Naive B cell (primary cell): Measurements from ENCODE around the gene CLCF1. TPM values are rescaled to one million over a fixed set of nuclear protein-coding genes. Genes with fewer than 3 reads are reported as not detected.
"Not testable (repeated sequence)": the region's sequence is repeated elsewhere in the genome, so short reads cannot be mapped to it uniquely, and the experiment has no call there.

ENCODE experiments used
- ATAC-seq, 2 donors: fragments of 150-1000 bp; cut with Tn5 transposase; 2 replicates each; pipeline ENCODE4 v1.10.0; 2021; ENCODE audit warnings: low read depth in 2 of 2, mild to moderate bottlenecking in 2 of 2, moderate library complexity in 2 of 2
- DNase-seq: peaks from one replicate; pipeline ENCODE4 v3.0.0; 2022
- H3K27ac Mint-ChIP-seq, 6 donors: one replicate each; pipeline ENCODE4 v1.8.0; 2020 to 2022; ENCODE audit warnings: mild to moderate bottlenecking in 6 of 6, mixed read lengths in 6 of 6, moderate library complexity in 5 of 6, inconsistent platforms in 2 of 6
- H3K27me3 Mint-ChIP-seq, 3 donors: one replicate each; pipeline ENCODE4 v1.8.0; 2021 to 2022; ENCODE audit warnings: mixed read lengths in 3 of 3, mild to moderate bottlenecking in 1 of 3
- H3K36me3 Mint-ChIP-seq, 2 donors: one replicate each; pipeline ENCODE4 v1.8.0; 2020 to 2022; ENCODE audit warnings: mixed read lengths in 2 of 2, inconsistent platforms in 1 of 2, mild to moderate bottlenecking in 1 of 2
- H3K4me1 Mint-ChIP-seq, 3 donors: one replicate each; pipeline ENCODE4 v1.8.0; 2020 to 2022; ENCODE audit warnings: mixed read lengths in 3 of 3, inconsistent platforms in 1 of 3, mild to moderate bottlenecking in 1 of 3, moderate library complexity in 1 of 3
- H3K4me3 Mint-ChIP-seq, 8 donors: one replicate each; pipeline ENCODE4 v1.8.0; 2020 to 2022; ENCODE audit warnings: mild to moderate bottlenecking in 8 of 8, mixed read lengths in 8 of 8, moderate library complexity in 8 of 8, inconsistent platforms in 2 of 8
- H3K9me3 Mint-ChIP-seq, 7 donors: one replicate each; pipeline ENCODE4 v1.8.0; 2020 to 2022; ENCODE audit warnings: mixed read lengths in 7 of 7, mild to moderate bottlenecking in 5 of 7, inconsistent platforms in 2 of 7, moderate library complexity in 1 of 7
- polyA plus RNA-seq, 6 donors: library from polyadenylated mRNA; unstranded; fragments of 300-500 nt; fragmentation: Illumina TruSeq; gene quantifications; one replicate each; pipeline ENCODE4 v1.2.3, GENCODE V29; 2021; ENCODE audit warnings: low read depth in 6 of 6

Gene CLCF1
- polyA plus RNA-seq, 6 donors from 2014 or later: 5.3 to 10.4 (median 7.7) TPM

DNA sequence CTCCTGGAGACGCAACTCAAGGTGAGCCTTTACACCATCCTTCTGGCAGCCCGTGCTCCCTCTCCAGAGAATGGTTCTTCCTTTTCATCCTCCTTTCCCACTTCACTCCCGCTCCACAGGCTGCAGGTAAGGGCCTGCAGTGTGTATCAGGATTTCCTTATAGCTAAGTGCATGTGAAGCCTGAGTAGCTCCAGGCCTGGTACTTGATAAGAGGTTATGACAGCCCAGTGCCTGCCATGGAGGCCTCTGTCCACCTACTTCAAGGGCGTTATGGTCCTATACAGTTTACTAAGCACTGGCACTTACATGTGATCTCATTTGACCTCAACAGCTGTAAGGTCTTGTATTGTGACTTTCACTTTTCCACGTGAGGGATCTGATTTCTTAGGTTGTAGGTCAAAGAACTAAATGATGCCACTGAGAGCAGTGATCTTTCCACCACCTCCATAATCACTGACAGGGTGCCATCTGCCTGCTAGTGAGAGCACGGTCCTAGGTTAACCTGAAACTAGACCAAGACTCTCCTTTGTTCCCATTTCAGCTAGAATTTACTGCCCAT is 52.0 kb downstream of the CLCF1 start:
- Mint-ChIP-seq H3K9me3 (no peaks in the 10 kb centered on the region), H3K27me3 (no peaks in the 10 kb centered on the region), H3K4me3 (peak overlapping the region in 1 of 8 donors; percentile 13), H3K27ac (peak overlapping the region in 1 of 6 donors; percentile 27), H3K36me3 (peaks cover 0 to 8% of the 10 kb centered on the region in 2 donors), H3K4me1 (peaks cover 23 to 38% (median 35%) of the 10 kb centered on the region in 3 donors)
- no peak for ATAC-seq
- no peak for DNase-seq

DNA sequence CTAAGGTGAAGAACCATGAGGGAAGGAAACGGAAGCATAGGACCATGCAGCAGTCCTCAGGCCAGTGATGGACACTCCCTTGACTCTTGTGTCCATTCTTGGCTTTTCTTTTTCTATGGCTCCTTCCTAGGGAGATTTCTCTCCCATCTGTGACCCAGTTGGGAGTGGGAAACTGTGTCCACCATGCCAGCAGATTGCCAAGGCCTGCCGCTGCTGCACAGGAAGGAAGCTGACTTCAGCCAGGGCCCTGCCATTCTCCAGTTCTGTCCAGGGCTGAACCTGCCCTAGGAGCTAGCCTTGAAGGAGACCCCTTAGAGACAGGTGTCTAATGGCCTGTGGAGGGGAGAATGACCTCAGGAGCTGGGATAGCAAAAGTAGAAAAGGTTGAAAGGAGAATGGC is 52.7 kb downstream of the CLCF1 start:
- H3K9me3 Mint-ChIP-seq: no peaks in the 10 kb centered on the region
- peaks cover 0 to 4% of the 10 kb centered on the region in 2 donors for H3K36me3 Mint-ChIP-seq
- DNase-seq (no peak), ATAC-seq (no peak)
- H3K27me3 Mint-ChIP-seq: no peaks in the 10 kb centered on the region
- H3K4me1 Mint-ChIP-seq: peaks cover 24 to 38% (median 35%) of the 10 kb centered on the region in 3 donors
- H3K27ac Mint-ChIP-seq: no peak overlapping the region
- H3K4me3 Mint-ChIP-seq: peak overlapping the region in 1 of 8 donors; percentile 98

DNA sequence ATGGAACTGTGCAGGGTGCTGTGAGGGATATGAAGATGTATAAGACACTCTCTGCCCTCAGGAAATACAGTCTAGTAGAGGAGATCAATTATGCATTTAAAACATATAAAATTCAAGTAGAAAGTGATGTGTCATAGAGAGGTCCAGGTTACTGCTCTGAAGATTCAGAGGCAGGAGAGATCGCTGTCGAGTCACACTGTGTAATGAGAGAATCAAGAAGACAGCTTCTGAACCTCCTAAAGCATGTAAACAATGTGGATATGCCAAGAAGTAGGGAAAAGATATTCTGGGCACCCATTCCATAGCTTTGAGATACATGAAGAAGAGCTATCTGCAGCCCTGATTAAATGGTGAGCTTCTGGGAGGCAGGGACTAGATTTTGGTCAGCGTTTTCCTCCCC is 53.4 kb downstream of the CLCF1 start:
- no peak for ATAC-seq
- Mint-ChIP-seq H3K4me3 (peak overlapping the region in 1 of 8 donors; percentile 98), H3K27ac (no peak overlapping the region), H3K27me3 (no peaks in the 10 kb centered on the region), H3K9me3 (no peaks in the 10 kb centered on the region), H3K4me1 (peaks cover 24 to 38% (median 35%) of the 10 kb centered on the region in 3 donors), H3K36me3 (peaks cover 0 to 4% of the 10 kb centered on the region in 2 donors)
- DNase-seq: no peak

DNA sequence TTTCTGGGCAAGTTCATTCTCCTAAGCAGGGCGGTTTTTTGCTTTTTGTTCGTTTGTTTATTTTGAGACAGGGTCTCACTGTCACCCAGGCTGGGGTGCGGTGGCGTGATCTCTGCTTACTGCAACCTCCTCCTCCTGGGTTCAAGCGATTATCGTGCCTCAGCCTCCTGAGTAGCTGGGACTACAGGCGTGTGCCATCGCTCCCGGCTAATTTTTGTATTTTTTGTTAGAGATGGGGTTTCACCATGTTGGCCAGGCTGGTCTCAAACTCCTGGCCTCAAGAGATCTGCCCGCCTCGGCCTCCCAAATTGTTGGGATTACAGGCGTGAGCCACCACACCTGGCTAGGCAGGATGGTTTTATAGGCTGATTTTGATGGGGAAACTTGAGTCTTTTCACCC is 54.5 kb downstream of the CLCF1 start:
- H3K9me3 Mint-ChIP-seq, H3K36me3 Mint-ChIP-seq, ATAC-seq, H3K27me3 Mint-ChIP-seq, DNase-seq: not testable (repeated sequence)
- peak overlapping the region in 1 of 6 donors; percentile 60 for H3K27ac Mint-ChIP-seq
- H3K4me3 Mint-ChIP-seq: peak overlapping the region; percentile 91 to 100 (median 98)
- H3K4me1 Mint-ChIP-seq: peaks cover 24 to 43% (median 36%) of the 10 kb centered on the region in 3 donors

DNA sequence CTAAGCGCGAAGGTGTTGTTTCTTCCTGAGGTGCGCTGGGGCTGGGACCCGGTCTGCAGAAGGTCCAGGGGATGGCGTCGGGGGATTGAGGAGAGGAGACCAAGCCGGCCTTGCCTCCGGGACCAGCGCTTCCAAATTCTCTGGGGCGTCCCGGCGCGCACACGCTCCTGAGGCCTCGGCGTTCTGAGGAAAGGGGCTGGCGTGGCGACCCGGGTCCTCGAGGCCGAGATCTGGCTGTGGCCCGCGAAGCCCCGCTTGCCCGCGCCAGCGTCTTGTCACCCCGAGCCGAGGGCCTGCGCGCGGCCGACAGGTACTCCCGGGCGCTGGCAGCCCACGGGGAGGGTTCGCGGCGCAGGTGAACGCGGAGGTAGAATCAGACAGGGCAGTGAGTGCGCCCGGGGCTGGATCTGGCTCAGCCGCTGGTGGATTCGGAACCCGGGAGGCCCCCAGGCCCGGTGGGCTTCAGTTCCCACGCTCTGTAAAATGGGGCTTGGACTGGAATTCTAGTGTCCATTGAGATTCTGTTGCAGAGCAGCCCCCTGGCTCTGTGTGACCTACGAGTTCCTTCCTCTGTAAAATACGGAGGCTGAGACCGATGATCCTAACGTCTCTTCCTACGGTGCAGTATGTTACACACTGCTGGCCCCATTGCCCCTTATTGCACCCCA is 55.4 kb downstream of the CLCF1 start:
- Mint-ChIP-seq H3K36me3 (peaks cover 0 to 4% of the 10 kb centered on the region in 2 donors), H3K9me3 (no peaks in the 10 kb centered on the region), H3K27ac (peak overlapping the region; percentile 93 to 99 (median 96)), H3K27me3 (no peaks in the 10 kb centered on the region), H3K4me3 (peak overlapping the region; percentile 91 to 100 (median 98)), H3K4me1 (peaks cover 29 to 48% (median 42%) of the 10 kb centered on the region in 3 donors)
- DNase-seq (no peak), ATAC-seq (peak; percentile 20 to 32)

DNA sequence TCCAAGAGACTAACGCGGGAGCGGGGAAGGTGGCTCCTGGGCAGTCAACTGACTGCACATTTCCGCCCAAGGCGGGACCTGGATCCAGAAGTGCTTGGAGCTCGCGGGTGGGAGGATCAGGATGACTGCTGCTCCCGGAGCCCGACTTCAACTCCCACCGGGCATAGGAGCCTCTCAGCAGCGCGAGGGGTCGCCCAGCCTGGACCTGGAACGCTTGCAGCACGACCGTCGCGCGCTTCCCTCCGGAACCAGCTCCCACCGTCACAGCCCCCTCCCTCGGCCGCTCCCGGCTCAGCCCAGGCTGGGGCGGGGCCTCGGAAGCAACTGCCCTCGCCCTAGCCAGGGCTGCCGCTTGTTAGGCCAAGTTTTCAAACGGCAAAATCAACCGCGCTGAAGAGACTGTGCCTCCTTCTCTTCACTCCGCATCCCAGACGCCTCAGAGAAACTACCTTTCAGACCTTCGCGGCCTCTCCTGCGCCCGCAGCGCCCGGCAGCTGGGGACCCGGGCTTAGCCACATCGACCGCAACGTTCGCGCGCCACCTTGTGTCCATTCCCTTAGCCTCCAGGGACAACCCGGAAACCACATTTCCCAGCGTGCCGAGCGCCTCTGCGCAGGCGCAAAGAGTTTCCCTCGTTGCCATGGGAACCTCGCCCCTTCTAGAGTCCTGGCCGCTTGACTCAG is 56.1 kb downstream of the CLCF1 start:
- peaks cover 35 to 48% (median 43%) of the 10 kb centered on the region in 3 donors for H3K4me1 Mint-ChIP-seq
- peak overlapping the region; percentile 91 to 100 (median 98) for H3K4me3 Mint-ChIP-seq
- H3K9me3 Mint-ChIP-seq: no peaks in the 10 kb centered on the region
- H3K27ac Mint-ChIP-seq: peak overlapping the region; percentile 93 to 99 (median 96)
- DNase-seq: peak; percentile 98
- H3K27me3 Mint-ChIP-seq: no peaks in the 10 kb centered on the region
- ATAC-seq: peak; percentile 86 to 87
- peaks cover 0 to 4% of the 10 kb centered on the region in 2 donors for H3K36me3 Mint-ChIP-seq

DNA sequence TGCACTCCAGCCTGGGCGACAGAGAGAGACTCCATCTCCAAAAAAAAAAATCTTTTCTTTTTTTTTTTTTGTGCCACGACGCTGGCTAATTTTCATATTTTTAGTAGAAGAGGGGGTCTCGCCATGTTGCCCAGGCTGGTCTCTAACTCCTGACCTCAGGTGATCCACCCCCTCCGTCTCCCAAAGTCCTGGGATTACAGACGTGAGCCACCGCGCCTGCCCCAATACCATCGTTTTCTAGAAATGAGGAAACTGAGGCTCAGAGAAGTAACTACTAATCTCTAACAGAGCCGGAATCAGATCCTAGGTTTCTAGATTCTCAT is 56.6 kb downstream of the CLCF1 start:
- ATAC-seq (no peak), DNase-seq (no peak)

DNA sequence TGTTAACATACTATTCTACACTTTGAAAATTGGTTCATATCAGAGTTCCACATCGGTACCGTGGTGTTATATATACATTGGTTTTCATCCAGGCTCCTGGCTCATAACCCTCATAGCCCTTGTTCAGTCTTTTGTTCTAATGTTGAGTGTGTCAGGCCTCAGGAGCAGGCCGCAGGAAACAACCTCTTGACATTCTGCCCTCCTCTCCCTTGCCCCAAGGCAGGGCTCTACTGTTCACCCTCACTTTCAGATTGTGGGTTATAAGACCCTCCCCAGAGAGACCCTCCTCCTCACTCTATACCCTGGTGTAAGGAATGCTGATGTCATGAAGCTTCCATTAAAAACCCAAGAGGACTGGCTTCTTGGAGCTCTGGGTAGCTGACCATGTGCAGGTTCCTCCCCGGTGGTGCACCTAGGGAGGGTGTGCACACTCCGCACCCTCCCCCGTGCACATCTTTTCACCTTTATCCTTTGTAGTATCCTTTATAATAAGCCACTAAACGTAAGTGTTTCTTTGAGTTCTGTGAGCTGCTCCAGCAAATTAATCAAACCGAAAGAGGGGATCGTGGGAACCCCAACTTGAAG is 58.0 kb downstream of the CLCF1 start:
- Mint-ChIP-seq H3K4me1 (peaks cover 32 to 45% (median 35%) of the 10 kb centered on the region in 3 donors), H3K27me3 (no peaks in the 10 kb centered on the region), H3K36me3 (peaks cover 0 to 4% of the 10 kb centered on the region in 2 donors), H3K4me3 (peak overlapping the region in 7 of 8 donors; percentile 26 to 98 (median 73)), H3K9me3 (no peaks in the 10 kb centered on the region), H3K27ac (peak overlapping the region in 2 of 6 donors; percentile 47 to 57)
- ATAC-seq: no peak
- no peak for DNase-seq

More for the DNA sequence above, 56.6 kb downstream of the CLCF1 start:
- Mint-ChIP-seq H3K4me3 (peak overlapping the region; percentile 91 to 100 (median 98)), H3K9me3 (no peaks in the 10 kb centered on the region), H3K36me3 (peaks cover 0 to 4% of the 10 kb centered on the region in 2 donors), H3K27ac (peak overlapping the region in 4 of 6 donors; percentile 30 to 96 (median 66)), H3K4me1 (peaks cover 36 to 48% (median 39%) of the 10 kb centered on the region in 3 donors), H3K27me3 (no peaks in the 10 kb centered on the region)

DNA sequence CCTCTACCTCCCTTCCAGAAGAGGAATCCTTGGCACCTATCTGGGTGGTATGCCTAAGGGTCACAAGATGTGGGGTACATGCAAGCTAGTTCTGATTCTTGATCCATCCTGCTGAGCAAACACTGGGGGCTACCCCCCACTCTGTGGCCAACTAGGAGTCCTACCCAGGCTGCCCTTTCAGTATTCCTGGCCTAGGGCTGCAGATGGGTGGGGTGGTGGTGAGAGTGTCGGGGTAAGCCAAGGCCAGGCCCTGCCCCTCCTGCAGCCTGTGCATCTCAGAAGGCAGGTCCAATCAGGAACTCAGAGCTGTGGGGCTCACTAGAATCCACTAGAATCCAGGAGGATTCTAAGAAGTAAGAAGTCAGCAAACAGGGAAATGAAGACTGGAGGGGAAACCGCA is 59.2 kb downstream of the CLCF1 start:
- peaks cover 0 to 4% of the 10 kb centered on the region in 2 donors for H3K36me3 Mint-ChIP-seq
- DNase-seq (no peak), ATAC-seq (no peak)
- no peaks in the 10 kb centered on the region for H3K9me3 Mint-ChIP-seq
- H3K4me3 Mint-ChIP-seq: peak overlapping the region in 2 of 8 donors; percentile 24 to 34
- H3K4me1 Mint-ChIP-seq: peaks cover 28 to 42% (median 30%) of the 10 kb centered on the region in 3 donors
- peak overlapping the region in 2 of 6 donors; percentile 37 to 64 for H3K27ac Mint-ChIP-seq
- no peaks in the 10 kb centered on the region for H3K27me3 Mint-ChIP-seq

Other genes starting within 250 kb of the CLCF1 start
- 10 to 100 TPM; 17.9 to 63.4 (median 31.7) TPM for gene GRK2, start 107.1 kb downstream of the CLCF1 start, polyA plus RNA-seq
- 10 to 100 TPM in 2 of 6 donors, 1 to 10 TPM in 4; 3.5 to 18.4 (median 8.4) TPM for gene ANKRD13D, start 84.3 kb downstream of the CLCF1 start, polyA plus RNA-seq
- under 1 TPM in 1 of 6 donors, not detected in 5; 0.18 TPM for gene SSH3, start 70.1 kb downstream of the CLCF1 start, polyA plus RNA-seq
- gene POLD4, start 20.1 kb downstream of the CLCF1 start, polyA plus RNA-seq: 100 to 1,000 TPM; 340 to 535 (median 458) TPM
- gene RAD9A, start 18.4 kb upstream of the CLCF1 start, polyA plus RNA-seq: 10 to 100 TPM in 4 of 6 donors, 1 to 10 TPM in 2; 6.7 to 17.5 (median 11.0) TPM
- gene PPP1CA, start 28.3 kb upstream of the CLCF1 start, polyA plus RNA-seq: 100 to 1,000 TPM; 492 to 795 (median 530) TPM
- gene TBC1D10C, start 30.5 kb upstream of the CLCF1 start, polyA plus RNA-seq: 100 to 1,000 TPM; 190 to 304 (median 239) TPM
- 1 to 10 TPM in 5 of 6 donors, under 1 TPM in 1; 0.80 to 2.9 (median 1.7) TPM for gene CARNS1, start 42.1 kb upstream of the CLCF1 start, polyA plus RNA-seq
- 10 to 100 TPM; 37.9 to 54.7 (median 50.0) TPM for gene RPS6KB2, start 54.9 kb upstream of the CLCF1 start, polyA plus RNA-seq
- gene PTPRCAP, start 64.1 kb upstream of the CLCF1 start, polyA plus RNA-seq: 1,000 to 10,000 TPM in 3 of 6 donors, 100 to 1,000 TPM in 3; 953 to 1,146 (median 1,009) TPM
- 1 to 10 TPM; 6.5 to 9.9 (median 8.7) TPM for gene CORO1B, start 69.9 kb upstream of the CLCF1 start, polyA plus RNA-seq
- gene GPR152, start 79.1 kb upstream of the CLCF1 start, polyA plus RNA-seq: 1 to 10 TPM in 5 of 6 donors, not detected in 1; 1.1 to 2.5 (median 1.7) TPM
- gene CABP4, start 81.8 kb upstream of the CLCF1 start, polyA plus RNA-seq: 1 to 10 TPM in 5 of 6 donors, not detected in 1; 1.5 to 6.8 (median 2.1) TPM
- gene TMEM134, start 95.7 kb upstream of the CLCF1 start, polyA plus RNA-seq: 100 to 1,000 TPM; 183 to 250 (median 221) TPM
- 100 to 1,000 TPM in 4 of 6 donors, 10 to 100 TPM in 2; 86.8 to 149 (median 120) TPM for gene AIP, start 109.4 kb upstream of the CLCF1 start, polyA plus RNA-seq
- 10 to 100 TPM; 10.9 to 34.9 (median 14.5) TPM for gene PITPNM1, start 131.8 kb upstream of the CLCF1 start, polyA plus RNA-seq
- gene CDK2AP2, start 134.6 kb upstream of the CLCF1 start, polyA plus RNA-seq: 100 to 1,000 TPM in 5 of 6 donors, 10 to 100 TPM in 1; 87.4 to 161 (median 111) TPM
- not detected for gene CABP2, start 149.8 kb upstream of the CLCF1 start, polyA plus RNA-seq
- gene GSTP1, start 210.2 kb upstream of the CLCF1 start, polyA plus RNA-seq: 100 to 1,000 TPM; 225 to 406 (median 317) TPM
- gene NDUFV1, start 233.3 kb upstream of the CLCF1 start, polyA plus RNA-seq: 100 to 1,000 TPM; 110 to 165 (median 124) TPM